Lower leg skin (tissue), 3 donors: ENCODE data around the gene FBRSL1.

Source experiments
- CTCF ChIP-seq, 3 donors: fragments of 450-650 bp; IDR thresholded peaks; one replicate each; pipeline ENCODE4 v1.5.1; 2016; ENCODE audit warnings: antibody characterized with exemption in 3 of 3, mild to moderate bottlenecking in 3 of 3, moderate library complexity in 2 of 3
- POLR2A ChIP-seq, 2 donors: fragments of 450-650 bp; IDR thresholded peaks; one replicate each; pipeline ENCODE4 v1.6.1; 2016 to 2017; ENCODE audit warnings: antibody characterized with exemption in 2 of 2, mild to moderate bottlenecking in 1 of 2, moderate library complexity in 1 of 2

- TF ChIP-seq CTCF (IDR thresholded peaks at IDR 0.05): no peak
- TF ChIP-seq POLR2A (IDR thresholded peaks at IDR 0.05): no peak
Observed at GRCh38 chr12:132450418-132451171, 39.4 kb upstream of the FBRSL1 start.
